ENCODE data around the gene SHB.

Gene SHB

GRCh38 chr9:37984672-37985611 lies 84.1 kb downstream of the SHB start:
- peak; percentile 68 for DNase-seq

- no peak for DNase-seq
Measured at GRCh38 chr9:37984278-37984671, 84.8 kb downstream of the SHB start.

GRCh38 chr9:37983381-37984067 lies 85.5 kb downstream of the SHB start:
- no peak for DNase-seq

GRCh38 chr9:37979844-37980243 lies 89.2 kb downstream of the SHB start:
- no peak for DNase-seq

GRCh38 chr9:37978983-37979382 lies 90.0 kb downstream of the SHB start:
- DNase-seq: no peak

- no peak for DNase-seq
Measured at GRCh38 chr9:37978481-37978864, 90.6 kb downstream of the SHB start.

- no peak for DNase-seq
Measured at GRCh38 chr9:37977851-37978480, 91.1 kb downstream of the SHB start.

- peak; percentile 32 for DNase-seq
Measured at GRCh38 chr9:37976714-37977477, 92.1 kb downstream of the SHB start.

GRCh38 chr9:37975639-37976038 lies 93.4 kb downstream of the SHB start:
- no peak for DNase-seq

GRCh38 chr9:37974506-37975173 lies 94.4 kb downstream of the SHB start:
- DNase-seq: no peak

GRCh38 chr9:37972351-37972848 lies 96.6 kb downstream of the SHB start:
- DNase-seq: no peak

- no peak for DNase-seq
Measured at GRCh38 chr9:37971691-37972090, 97.3 kb downstream of the SHB start.

- DNase-seq: no peak
Measured at GRCh38 chr9:37971108-37971459, 97.9 kb downstream of the SHB start.

GRCh38 chr9:37970301-37971107 lies 98.5 kb downstream of the SHB start:
- DNase-seq: no peak

- DNase-seq: no peak
Measured at GRCh38 chr9:37969558-37970300, 99.3 kb downstream of the SHB start.

GRCh38 chr9:37969130-37969529 lies 99.9 kb downstream of the SHB start:
- no peak for DNase-seq

GRCh38 chr9:37968228-37968701 lies 100.8 kb downstream of the SHB start:
- DNase-seq: no peak

- no peak for DNase-seq
Measured at GRCh38 chr9:37967761-37968080, 101.3 kb downstream of the SHB start.

- DNase-seq: no peak
Measured at GRCh38 chr9:37967014-37967760, 101.8 kb downstream of the SHB start.

Data from DMS153 (cell line).